D721Med (cell line): ENCODE results near the gene PRM2.

Experiments used
- DNase-seq: peaks from one replicate; pipeline ENCODE4 v3.0.0; 2011; ENCODE audit warnings: low spot score; ENCODE audit not compliant: insufficient read length
- FAIRE-seq: peaks from 2 replicates; lab custom pipeline; 2011; peaks lifted over from hg19 to GRCh38; lab: Jason Lieb, UNC
- TF ChIP-seq, protein P1 (sequence below): IDR thresholded peaks from 2 replicates; pipeline ENCODE4 v1.5.1; 2012; ENCODE audit warnings: mild to moderate bottlenecking, control low read depth; ENCODE audit not compliant: insufficient read depth; ENCODE audit errors: missing control alignments

Gene PRM2

DNA sequence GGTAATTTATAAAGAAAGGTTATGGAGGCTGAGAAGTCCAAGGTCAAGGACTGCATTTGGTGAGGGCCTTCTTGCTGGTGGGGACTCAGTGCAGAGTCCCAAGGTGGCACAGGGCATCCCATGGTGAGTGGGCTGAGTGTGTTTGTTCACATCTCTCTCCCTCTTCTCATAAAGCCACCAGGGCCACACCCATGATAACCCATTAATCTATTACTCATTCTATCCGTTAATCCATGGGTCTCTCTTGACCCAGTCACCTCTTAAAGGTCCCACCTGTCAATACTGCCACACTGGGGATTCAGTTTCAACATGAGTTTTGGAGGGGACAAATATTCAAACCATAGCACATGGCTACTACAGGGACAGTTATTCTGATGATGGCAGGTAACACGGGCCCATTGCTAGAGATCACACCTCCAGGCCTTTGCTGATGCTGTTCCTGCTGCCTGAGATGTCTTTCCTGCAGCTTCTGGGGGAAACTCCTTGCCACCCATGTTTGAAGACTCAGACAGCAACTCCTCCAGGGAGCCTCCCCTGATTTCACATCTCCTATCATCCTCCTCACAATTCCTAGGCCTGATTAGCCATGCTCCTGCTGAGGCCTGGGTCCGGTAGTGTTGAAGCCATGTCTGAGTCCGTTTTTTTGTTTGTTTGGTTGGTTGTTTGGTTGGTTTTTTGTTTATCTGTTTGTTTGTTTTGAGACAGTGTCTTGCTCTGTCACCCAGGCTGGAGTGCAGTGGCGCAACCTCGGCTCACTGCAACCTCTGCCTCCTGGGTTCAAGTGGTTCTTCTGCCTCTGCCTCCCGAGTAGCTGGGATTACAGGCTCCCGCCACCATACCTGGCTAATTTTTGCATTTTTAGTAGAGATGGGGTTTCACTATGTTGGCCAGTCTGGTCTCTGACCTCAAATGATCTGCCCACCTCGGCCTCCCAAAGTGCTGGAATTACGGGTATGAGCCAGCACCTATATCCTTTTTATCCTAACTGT is 36.3 kb downstream of the PRM2 start:
- DNase-seq (no peak), FAIRE-seq (no peak)
- TF ChIP-seq, protein P1, sequence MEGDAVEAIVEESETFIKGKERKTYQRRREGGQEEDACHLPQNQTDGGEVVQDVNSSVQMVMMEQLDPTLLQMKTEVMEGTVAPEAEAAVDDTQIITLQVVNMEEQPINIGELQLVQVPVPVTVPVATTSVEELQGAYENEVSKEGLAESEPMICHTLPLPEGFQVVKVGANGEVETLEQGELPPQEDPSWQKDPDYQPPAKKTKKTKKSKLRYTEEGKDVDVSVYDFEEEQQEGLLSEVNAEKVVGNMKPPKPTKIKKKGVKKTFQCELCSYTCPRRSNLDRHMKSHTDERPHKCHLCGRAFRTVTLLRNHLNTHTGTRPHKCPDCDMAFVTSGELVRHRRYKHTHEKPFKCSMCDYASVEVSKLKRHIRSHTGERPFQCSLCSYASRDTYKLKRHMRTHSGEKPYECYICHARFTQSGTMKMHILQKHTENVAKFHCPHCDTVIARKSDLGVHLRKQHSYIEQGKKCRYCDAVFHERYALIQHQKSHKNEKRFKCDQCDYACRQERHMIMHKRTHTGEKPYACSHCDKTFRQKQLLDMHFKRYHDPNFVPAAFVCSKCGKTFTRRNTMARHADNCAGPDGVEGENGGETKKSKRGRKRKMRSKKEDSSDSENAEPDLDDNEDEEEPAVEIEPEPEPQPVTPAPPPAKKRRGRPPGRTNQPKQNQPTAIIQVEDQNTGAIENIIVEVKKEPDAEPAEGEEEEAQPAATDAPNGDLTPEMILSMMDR, result no peak

DNA sequence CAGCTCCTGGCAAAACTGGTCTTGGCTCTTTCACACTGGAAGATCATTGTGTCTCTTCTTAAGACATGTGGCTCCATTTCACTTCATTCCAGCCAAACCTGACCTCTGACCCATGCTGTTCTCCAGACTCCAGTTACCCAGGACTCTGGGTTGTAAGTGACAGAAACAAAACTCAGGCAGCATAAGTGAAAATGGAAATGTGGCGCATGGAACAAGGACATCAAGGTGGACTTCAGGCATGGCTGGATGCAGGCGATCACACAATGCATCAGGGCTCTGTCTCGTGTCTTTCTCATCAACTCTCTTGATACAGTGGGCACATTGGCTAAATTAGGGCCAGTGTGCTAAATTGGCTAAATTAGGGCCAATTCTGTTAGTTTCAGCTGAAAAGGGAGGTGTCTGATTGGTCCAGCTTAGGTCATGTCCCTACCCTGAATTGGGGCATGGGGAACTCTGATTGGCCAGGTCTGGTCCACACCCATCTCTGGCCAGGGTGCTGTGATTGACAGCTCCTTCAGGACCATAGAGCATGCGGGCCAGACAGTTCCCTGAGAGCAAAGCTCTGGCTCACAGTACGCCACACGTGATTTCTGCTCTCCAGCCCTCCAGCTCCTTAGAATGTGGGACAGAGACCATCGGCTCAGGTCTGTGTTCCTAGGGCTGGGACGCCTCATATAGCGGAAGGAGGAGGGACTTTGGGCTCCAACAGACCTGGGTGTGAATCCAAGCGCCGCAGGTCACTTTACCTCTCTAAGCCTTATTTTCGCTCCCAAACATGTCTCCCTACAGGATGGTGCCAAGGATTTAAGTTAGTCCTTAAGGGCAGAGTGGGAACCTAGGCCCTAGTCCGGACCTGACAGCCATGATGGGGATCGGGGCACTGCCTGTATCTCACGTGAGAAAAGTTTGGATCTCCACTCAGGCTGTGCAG is 37.7 kb downstream of the PRM2 start:
- DNase-seq (no peak), FAIRE-seq (no peak)
- TF ChIP-seq, protein P1, result no peak

DNA sequence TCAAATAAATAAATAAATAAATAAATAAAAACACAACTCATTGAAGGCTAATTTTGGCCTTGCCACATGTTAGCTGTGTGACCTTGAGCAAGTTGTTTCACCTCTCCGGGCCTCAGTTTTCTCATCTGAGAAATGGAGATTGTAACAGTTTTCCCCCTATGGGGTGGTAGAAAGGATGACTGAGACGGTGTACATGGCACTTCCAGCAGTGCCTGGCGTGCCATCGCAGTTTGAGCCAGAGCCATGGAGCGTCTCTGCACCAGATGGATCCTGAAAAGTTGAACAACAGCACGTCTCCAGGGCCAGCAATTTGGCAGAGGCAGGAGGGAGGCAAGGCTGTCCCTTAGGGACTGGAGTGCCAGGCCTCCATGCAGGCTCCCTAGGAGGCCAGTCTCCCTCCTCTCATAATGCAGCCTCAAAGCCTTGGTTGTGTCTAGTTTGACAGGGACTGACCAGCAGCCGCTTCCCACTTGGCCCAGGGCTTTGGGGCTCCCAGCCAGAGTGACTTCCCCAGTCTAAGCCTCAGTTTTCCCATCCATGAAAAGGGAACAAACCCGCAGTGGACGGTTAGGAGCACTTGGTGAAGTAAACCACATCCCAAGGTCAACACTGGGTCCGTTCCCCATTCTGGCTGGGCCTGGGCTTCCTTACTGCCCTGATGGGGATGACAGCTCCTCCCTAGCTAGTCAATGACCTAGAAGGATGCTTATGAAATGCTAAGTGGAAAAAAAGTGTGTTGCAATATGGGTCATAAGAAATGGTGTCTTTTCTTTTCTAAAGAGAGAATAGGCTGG is 39.6 kb downstream of the PRM2 start:
- FAIRE-seq (no peak), DNase-seq (no peak)
- TF ChIP-seq, protein P1, result no peak

DNA sequence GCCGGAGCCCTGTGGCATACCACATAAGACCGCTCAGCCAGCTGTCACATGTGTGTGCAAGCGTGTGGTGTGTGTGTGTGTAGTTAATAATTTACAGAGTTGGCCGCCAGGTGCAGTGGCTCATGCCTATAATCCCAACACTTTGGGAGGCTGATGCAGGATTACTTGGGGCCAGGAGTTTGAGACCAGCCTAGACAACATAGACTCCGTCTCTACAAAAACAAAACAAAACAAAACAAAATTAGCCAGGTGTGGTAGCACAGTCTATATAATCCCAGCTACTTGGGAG is 40.6 kb downstream of the PRM2 start:
- TF ChIP-seq, protein P1, result no peak
- no peak for DNase-seq
- FAIRE-seq, result no peak

DNA sequence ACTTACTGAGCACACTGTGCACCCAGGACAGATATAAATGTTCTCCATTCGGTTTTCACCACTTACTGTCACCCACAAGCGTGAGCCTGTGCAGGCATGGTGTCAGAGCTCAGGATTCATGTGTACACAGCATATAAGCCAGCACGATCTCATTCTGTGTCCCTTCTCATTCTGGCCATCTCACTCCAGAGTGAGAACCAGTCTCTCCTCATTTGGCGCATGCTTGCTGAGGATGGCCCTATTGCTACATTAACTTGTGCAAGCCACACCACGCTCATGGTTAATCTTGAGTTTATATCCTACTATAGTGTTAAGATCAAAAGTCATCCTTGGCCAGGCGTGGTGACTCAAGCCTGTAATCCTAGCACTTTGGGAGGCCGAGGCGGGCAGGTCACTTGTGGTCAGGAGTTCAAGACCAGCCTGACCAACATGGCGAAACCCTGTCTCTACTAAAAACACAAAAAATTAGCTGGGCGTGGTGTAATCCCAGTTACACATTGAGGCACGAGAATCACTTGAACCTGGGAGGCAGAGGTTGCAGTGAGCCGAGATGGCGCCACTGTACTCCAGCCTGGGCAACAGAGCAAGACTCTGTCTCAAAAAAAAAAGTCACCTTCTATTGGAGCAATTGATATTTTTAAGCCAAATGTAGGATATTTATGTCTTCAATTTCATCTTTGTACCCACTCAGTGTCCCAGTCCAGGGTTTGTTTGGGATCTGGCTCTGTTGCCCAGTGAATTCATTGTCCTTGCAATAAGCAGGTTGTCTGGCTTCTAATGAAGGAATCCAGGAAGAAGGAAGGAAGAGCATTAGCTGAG is 41.2 kb downstream of the PRM2 start:
- no peak for FAIRE-seq
- TF ChIP-seq, protein P1, result no peak
- DNase-seq, result no peak
